ENCODE results near the gene WFIKKN1.
"Not testable (repeated sequence)": the region's sequence is repeated elsewhere in the genome, so short reads cannot be mapped to it uniquely, and the experiment has no call there.

Gene WFIKKN1

GRCh38 chr16:595942-596735, 34.6 kb upstream of the WFIKKN1 start:
- DNase-seq: no peak

DNA sequence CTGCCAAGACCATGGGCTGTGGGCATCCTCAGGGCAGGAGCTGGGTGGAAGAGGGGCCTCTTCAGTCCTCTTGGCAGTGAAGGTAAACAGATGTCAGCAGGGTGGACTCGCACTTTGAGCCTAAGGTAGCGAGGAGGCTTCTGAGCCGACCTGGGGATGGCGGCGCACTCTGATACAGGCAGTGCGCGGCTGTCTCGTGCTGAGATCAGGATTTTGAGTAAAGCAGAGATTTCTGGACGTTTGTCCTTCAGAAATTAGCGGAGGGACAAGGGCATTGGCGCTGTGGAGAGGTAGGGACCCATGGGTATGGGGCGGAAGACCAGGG, 34.1 kb upstream of the WFIKKN1 start:
- DNase-seq: no peak

DNA sequence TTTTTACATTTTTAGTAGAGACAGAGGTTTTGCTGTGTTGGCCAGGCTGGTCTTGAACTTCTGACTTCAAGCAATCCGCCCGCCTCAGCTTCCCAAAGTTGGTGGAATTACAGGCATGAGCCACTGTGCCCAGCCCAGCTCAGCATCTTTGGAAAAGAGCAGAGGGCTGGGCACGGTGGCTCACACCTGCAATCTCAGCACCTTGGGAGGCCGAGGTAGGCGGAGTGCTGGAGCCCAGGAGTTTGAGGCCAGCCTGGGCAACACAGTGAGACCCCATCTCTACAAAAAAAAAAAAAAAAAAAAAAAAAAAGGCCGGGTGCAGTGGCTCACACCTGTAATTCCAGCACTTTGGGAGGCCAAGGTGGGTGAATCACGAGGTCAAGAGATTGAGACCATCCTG, 33.1 kb upstream of the WFIKKN1 start:
- DNase-seq: not testable (repeated sequence)

DNA sequence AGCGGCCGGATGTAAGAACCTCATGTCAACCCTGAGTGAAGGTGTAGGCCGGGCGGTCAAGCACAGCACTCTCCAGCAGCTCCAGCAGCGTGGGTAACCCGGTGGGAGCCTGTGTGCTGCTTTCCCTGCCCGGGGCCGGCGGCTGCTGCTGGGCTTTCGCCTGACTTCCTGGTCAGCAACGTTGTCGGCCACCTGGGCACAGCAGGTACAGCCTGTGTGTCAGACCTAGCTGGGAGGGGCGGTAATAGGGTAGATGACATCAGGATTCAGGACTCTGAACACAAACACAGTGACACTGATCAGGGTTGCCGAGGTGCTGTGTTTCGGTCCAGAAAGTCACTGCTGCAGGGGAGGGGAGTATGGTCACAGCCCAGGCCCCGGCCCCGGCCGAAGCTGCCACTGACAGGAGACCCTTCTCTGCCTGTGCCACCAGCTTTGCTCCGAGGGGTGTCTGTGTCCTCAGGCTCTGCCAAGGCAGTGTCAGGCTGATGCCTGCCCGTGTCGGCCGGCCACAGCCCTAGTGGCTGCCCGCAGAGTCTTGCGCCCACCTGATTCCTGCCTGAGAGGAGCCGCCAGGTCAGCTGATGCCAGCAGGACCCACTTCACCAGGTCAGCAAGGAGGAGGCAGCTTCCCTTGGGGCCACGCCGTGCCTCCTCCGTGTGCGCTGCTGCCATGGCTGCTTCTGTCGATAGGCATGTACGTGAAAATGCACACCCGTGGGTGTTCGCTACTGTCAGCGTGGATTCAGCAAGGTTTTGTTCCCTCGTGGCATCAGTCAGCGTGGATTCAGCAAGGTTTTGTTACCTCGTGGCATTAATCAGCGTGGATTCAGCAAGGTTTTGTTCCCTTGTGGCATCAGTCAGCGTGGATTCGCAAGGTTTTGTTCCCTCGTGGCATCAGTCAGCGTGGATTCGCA, 31.7 kb upstream of the WFIKKN1 start:
- no peak for DNase-seq

DNA sequence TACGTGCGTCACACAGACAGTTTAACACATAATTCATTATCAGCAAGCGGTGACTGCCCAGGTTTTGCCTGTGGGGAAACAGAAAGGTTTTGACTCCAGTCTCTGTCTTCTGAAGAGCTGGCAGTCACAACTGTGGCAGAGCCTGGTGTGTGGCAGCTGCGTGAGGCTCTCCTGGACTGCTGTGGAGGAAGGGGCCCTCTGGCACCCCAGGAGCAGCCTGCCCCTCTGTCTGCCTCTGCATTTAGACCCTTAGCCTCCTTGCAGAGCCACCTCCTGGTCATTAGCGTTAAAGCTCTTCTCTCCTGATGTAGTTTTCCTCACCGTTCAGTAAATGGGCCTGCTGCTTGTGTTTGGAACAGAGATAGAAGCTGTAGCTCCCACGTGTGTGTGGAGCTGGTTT, 30.0 kb upstream of the WFIKKN1 start:
- no peak for DNase-seq

- no peak for DNase-seq
Measured at GRCh38 chr16:603933-604332, 26.9 kb upstream of the WFIKKN1 start.

DNA sequence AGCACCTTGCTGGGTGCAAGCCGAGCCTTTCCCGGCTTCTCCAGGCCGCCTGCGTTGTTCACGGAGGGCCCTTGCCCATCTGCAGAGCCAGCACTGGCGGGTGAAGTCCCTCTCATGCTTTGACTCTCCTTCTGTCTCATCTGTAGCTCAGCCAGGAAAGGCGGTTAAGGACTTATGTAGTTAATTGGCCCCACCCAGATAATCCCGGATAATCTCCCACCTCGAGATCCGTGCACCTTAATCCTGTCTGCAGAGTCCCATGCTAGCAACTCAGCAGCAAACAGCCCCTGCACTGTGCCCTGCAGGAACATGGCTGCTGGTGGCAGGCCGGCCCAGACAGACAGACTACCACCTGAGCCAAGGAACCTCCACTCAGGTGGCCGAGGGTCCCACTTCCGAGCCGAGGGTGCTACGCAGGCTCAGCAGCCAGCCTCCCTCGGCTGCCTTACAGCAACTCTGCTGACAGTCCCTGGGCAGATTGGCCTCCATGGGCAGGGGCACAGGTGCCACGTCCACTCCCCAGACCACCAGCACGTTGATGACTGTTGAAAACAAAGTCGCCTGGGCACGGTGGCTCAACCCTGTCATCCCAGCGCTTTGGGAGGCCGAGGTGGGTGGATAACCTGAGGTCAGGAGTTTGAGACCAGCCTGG, 24.0 kb upstream of the WFIKKN1 start:
- DNase-seq: no peak

DNA sequence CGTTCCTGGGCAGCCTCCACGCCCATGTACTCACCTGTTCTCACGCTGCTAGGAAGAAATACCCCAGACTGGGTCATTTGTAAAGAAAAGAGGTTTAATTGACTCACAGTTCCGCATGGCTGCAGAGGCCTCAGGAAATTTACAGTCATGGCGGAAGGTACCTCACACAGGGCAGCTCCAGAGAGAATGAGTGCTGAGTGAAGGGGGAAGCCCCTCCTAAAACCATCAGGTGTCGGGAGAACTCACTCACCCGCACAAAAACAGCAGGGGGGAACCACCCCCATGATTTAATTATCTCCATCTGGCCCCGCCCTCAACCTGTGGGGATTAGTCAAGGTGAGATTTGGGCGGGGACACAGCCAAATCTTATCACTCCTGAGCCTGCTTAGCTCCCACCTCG, 22.8 kb upstream of the WFIKKN1 start:
- peak; percentile 70 for DNase-seq

DNA sequence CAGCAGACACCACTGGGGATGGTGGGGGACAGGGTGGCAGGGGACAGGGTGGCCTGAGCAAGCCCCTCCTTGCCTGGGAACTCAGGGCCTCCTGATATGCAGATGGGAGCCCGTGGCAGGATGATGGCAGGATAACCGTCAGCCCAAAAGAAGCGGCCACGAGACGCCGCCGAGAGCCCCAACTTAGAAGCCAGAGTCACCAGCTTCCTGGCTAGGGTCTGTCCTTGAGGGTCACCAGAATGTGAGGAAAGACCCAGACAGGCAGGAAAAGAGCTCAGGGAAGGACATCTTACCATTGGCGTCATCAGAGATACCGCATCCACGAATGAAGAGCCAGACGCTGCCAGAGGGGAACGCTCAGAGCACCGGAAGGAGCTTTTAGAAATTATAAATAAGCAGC, 21.5 kb upstream of the WFIKKN1 start:
- DNase-seq: no peak

GRCh38 chr16:609984-610383, 20.8 kb upstream of the WFIKKN1 start:
- DNase-seq: no peak

DNA sequence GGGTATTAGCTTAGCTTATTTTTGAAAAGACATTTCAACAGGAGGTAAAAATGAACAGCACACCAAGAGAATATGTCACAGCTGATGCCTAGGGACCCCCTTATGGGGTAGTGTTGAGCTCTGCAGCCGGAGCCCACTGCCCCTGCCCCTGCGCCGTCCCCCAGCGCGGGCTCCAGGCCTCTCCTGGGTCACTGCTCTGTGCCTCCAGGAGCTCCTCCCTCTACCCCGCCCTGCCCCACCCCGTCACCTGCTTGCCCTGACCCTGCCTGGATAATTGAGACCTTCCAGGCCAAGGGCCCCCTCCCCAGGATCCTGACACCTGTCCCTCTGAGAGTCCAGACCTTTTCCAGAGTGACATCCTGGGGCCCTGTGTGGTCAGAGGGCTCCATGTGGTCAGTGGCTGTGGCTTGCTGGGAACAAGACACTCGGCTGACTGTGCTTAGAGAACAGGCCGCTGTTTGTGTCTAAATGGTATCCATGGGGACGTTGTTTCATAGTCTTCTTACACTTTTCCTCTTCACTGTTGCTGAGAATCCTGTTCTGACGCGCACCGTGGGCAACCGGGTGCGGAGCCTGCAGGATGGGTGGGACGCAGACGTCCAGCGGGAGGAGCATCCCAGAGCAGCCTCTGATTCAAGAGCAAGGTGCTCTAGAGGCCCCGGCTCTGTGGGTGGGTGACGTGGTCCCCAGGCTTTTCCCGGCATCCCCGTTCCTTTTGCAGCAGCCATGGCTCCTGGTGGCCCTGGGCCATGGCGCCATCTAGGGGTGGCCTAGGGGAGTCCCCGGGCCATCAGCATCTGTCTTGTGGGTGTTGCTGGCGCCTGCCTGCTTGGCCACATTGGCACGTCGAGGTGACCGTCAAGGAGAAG, 20.0 kb upstream of the WFIKKN1 start:
- peak; percentile 78 for DNase-seq

DNA sequence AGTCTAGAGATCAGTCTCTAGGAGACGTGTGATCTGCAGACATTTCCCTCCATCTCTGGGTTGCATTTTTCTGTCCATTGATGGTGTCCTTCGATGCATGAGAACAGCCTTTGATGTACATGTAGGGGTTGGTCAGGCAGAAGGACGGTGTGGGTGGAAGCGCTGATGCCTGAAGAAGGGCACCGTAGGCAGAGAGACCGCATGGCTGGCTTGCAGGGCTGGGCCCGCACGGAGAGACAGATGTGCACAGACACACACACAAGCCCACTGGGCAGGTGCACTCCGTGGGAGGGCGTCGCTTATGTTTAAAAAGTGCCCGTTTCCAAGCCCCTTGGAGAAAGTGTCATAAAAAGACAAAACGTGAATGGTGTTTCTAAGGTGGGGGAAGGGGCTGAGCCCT, 15.7 kb upstream of the WFIKKN1 start:
- no peak for DNase-seq

DNA sequence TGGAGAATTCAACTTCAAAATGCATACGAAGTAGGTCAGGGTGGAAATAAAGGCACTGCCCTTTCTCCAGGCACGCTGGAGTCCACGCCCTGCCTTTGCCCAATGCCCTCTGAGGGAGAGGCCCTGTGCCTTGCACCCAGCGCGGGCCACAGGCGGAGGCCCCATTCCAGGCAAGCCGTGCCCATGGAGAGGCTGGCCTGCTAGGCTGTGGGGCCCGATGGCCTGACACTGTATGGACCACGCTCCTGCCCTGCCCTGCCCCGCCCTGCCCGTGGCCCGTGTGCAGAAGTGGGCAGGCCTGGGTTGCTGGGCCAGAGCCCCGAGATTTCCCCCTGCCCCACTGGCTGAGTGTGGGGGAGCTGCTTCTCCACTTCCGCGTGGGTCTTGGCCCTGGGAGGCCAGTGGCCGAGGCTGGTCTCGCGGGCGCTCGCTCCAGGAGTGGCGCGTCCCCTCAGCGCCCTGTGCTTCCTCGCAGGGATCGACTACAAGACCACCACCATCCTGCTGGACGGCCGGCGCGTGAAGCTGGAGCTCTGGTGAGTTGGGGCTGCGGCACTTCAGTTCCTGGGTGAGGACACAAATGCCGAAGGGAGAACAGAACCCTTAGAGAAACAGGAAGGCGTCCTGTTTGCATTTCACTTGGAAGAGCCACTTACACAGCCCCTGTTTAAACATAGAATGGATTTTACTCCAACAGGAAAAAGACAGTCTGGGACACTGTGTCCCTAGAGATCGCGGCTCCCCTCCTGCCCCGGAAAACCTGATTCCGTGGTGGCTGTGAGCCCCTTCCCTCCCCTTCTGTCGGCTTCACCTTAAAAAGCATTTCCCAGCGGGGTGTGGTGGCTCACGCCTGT, 13.8 kb upstream of the WFIKKN1 start:
- no peak for DNase-seq

- DNase-seq: no peak
Measured at GRCh38 chr16:617855-618254, 12.9 kb upstream of the WFIKKN1 start.

DNA sequence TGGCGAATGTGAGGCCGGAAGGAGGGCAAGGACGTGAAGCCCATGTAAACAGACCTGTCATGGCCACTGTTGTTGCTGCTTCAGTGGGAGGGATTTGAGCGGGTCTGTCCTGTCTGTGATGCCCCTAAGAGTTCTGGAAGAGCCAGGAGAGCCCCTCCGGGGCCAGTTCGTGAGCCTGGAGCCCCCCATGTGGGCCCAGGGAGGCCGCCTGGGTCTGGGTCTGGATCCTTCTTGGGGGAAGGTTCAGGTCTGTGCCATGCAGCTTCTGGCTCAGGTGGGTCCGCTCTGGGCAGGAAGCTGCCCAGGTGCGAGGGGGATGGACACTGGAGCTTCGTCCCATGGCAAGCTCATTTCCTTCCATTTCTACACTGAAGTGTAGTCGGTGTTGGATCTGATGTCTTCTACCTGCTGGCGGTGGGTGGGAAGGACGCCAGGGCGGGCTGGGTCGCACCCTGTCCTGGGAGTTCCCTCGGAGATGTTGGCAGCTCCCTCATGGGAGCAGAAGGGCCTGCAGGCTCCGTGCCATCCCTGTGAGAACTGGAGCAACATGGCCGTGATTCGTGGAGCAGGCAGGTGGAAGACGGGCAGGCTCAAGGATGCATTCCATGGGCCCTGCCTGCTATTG, 11.2 kb upstream of the WFIKKN1 start:
- no peak for DNase-seq

GRCh38 chr16:620700-621525, 9.9 kb upstream of the WFIKKN1 start:
- DNase-seq: no peak

DNA sequence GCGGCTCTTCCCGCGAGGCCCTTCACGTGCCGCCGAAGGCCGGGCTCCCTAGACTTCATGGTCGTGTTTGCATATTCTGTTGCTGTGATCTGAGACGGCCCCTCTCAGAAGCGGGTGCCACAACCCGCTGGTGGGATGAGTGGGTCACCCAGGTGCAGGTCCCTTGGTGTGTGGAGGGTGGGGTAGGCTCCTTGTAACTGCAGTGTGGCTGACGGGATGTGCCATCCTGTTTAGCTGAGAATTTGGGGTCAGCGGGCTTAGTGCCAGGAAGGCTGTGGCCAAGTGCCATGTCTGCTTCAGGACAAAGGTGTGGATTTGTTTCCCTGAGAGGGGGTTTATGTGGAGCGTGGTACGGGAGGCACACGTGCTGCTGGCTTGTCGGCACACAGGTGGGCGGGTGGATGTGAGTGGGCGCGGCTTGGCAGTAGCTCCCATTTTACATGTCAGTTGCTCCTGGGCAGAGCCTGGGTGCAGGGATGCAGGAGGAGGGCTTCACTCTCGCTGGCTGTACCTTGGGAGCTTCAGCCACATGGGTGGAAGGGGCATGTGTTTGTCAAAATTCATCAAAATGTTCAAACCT, 9.2 kb upstream of the WFIKKN1 start:
- no peak for DNase-seq

- no peak for DNase-seq
Measured at GRCh38 chr16:622920-623280, 7.9 kb upstream of the WFIKKN1 start.

GRCh38 chr16:624526-625070, 6.2 kb upstream of the WFIKKN1 start:
- DNase-seq: no peak
